Tibial nerve (tissue), 4 donors: Measurements from ENCODE around the gene ANAPC13. TPM values are rescaled to one million over a fixed set of nuclear protein-coding genes. Genes with fewer than 3 reads are reported as not detected.
A peak's percentile ranks its signal among the peaks of the same experiment; 100 is the strongest.

Source experiments
- DNase-seq, 2 donors: peaks; one replicate each; pipeline ENCODE4 v3.0.0-alpha.2; 2019; ENCODE audit warnings: low spot score in 2 of 2
- H3K27ac ChIP-seq, 4 donors: fragments of 200-600 bp; sonication (generic) in 3 of 4; one replicate each; pipeline ENCODE4 v1.5.1; 2017 to 2019; ENCODE audit warnings: mild to moderate bottlenecking in 1 of 4
- H3K27me3 ChIP-seq, 2 donors: fragments of 200-600 bp; sonication (generic) in 1 of 2; one replicate each; pipeline versions ENCODE4 v1.5.1 to v1.6.0; 2017 to 2019
- H3K36me3 ChIP-seq, 3 donors: fragments of 200-600 bp; sonication (generic); one replicate each; pipeline ENCODE4 v1.5.1; 2018 to 2019
- H3K4me1 ChIP-seq, 4 donors: fragments of 200-600 bp; sonication (generic) in 3 of 4; one replicate each; pipeline ENCODE4 v1.5.1; 2017 to 2019
- H3K4me3 ChIP-seq, 4 donors: fragments of 200-600 bp; sonication (generic) in 3 of 4; one replicate each; pipeline ENCODE4 v1.5.1; 2017 to 2019; ENCODE audit warnings: mild to moderate bottlenecking in 1 of 4, moderate library complexity in 1 of 4
- H3K9me3 ChIP-seq, 4 donors: fragments of 200-600 bp; sonication (generic) in 3 of 4; one replicate each; pipeline ENCODE4 v1.5.1; 2017 to 2019
- EP300 ChIP-seq, 2 donors: sonication (generic); formaldehyde crosslinking; IDR thresholded peaks; one replicate each; pipeline ENCODE4 v1.6.1; 2017; ENCODE audit warnings: antibody characterized with exemption in 2 of 2, mild to moderate bottlenecking in 1 of 2
- POLR2A ChIP-seq, 2 donors: fragments of 450-650 bp; IDR thresholded peaks; one replicate each; pipeline ENCODE4 v1.6.1; 2017; ENCODE audit warnings: antibody characterized with exemption in 2 of 2, mild to moderate bottlenecking in 2 of 2, moderate library complexity in 2 of 2
- WGBS, 2 donors: methylation state at CpG; one replicate each; pipeline ENCODE4 v1.1.5; 2018; 5-methylcytosine and 5-hydroxymethylcytosine counted together
- total RNA-seq, 4 donors: library from RNA; depleted of rRNA; stranded (reverse); fragments of >200 nt; gene quantifications; one replicate each; pipeline ENCODE4 v1.1.0, GENCODE V29; 2016
- TF ChIP-seq, protein P1 (sequence below), 5 experiments: fragments of 200-600 bp in 3 of 5; fragments of 450-650 bp in 2 of 5; sonication (generic) in 3 of 5; IDR thresholded peaks; one replicate each; pipeline ENCODE4 v1.5.1; 2016 to 2019; ENCODE audit warnings: antibody characterized with exemption in 5 of 5, mild to moderate bottlenecking in 3 of 5, moderate library complexity in 2 of 5

ANAPC13 gene
- total RNA-seq, 4 donors from 2014 or later: 32.7 to 56.8 (median 49.1) TPM

DNA sequence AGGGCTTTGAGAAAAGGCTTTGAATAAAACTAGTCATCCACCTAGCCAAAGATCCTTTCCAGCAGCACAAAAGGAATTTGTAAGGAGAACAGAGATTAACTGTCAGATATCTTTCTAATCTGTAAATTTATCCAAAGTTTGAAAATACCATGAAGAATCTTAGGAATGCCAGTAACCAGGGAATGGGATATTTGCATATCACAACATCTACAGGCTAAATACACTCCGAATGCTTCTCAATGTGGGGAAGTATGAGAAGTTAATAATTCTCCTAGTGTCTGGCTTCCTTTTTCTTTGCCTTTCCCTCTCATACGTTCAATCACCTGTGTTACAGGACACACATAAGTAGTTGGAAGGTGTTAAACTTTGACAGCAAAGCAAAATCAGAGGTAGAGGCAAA, 7.8 kb downstream of the ANAPC13 start:
- TF ChIP-seq, protein P1, sequence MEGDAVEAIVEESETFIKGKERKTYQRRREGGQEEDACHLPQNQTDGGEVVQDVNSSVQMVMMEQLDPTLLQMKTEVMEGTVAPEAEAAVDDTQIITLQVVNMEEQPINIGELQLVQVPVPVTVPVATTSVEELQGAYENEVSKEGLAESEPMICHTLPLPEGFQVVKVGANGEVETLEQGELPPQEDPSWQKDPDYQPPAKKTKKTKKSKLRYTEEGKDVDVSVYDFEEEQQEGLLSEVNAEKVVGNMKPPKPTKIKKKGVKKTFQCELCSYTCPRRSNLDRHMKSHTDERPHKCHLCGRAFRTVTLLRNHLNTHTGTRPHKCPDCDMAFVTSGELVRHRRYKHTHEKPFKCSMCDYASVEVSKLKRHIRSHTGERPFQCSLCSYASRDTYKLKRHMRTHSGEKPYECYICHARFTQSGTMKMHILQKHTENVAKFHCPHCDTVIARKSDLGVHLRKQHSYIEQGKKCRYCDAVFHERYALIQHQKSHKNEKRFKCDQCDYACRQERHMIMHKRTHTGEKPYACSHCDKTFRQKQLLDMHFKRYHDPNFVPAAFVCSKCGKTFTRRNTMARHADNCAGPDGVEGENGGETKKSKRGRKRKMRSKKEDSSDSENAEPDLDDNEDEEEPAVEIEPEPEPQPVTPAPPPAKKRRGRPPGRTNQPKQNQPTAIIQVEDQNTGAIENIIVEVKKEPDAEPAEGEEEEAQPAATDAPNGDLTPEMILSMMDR (IDR thresholded peaks at IDR 0.05): no peak
- TF ChIP-seq EP300 (IDR thresholded peaks at IDR 0.05) (no peak), POLR2A (IDR thresholded peaks at IDR 0.05) (no peak)
- H3K4me3 ChIP-seq: no peak overlapping the region
- H3K27me3 ChIP-seq: no peaks in the 10 kb centered on the region
- H3K4me1 ChIP-seq: peaks cover 0 to 38% (median 4%) of the 10 kb centered on the region in 4 donors
- no peaks in the 10 kb centered on the region for H3K9me3 ChIP-seq
- DNase-seq: no peak
- 39 to 48% methylated on average over 2 of the region's 2 CpGs for WGBS, 2 donors
- H3K27ac ChIP-seq: peak overlapping the region in 1 of 4 donors; percentile 50
- H3K36me3 ChIP-seq: peaks cover 0 to 69% (median 9%) of the 10 kb centered on the region in 3 donors

GRCh38 chr3:134477002-134477401, 8.8 kb downstream of the ANAPC13 start:
- Histone ChIP-seq H3K4me1 (peaks cover 0 to 42% (median 4%) of the 10 kb centered on the region in 4 donors), H3K4me3 (no peak overlapping the region), H3K36me3 (peaks cover 0 to 62% (median 4%) of the 10 kb centered on the region in 3 donors), H3K27me3 (no peaks in the 10 kb centered on the region), H3K9me3 (no peaks in the 10 kb centered on the region), H3K27ac (peak overlapping the region in 2 of 4 donors; percentile 50 to 53)
- TF ChIP-seq EP300 (IDR thresholded peaks at IDR 0.05): no peak
- no peak for TF ChIP-seq POLR2A (IDR thresholded peaks at IDR 0.05)
- TF ChIP-seq, protein P1 (IDR thresholded peaks at IDR 0.05): no peak
- DNase-seq: no peak
- 67 to 75% methylated on average over 6 of the region's 6 CpGs for WGBS, 2 donors

DNA sequence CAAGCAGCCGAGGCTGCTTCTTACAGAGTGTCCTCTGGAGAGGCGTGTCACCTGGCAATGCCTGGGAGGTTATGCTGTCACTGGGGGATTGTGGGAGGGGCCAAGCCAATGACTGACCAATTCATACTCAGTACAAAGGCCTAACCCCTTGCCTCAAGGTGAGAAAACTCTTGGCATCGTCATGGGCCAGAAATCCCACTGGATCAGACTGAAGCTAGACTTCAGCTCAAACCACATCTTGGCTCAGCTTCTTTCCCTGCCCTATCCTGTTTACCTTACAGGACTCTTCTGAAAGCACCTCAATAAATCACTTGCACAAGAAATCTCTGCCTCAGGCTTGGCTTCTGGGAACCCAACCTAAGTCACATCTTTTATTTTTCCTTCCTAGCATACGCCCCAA, 9.5 kb downstream of the ANAPC13 start:
- H3K4me1 ChIP-seq: peaks cover 0 to 49% (median 4%) of the 10 kb centered on the region in 4 donors
- no peaks in the 10 kb centered on the region for H3K9me3 ChIP-seq
- no peaks in the 10 kb centered on the region for H3K27me3 ChIP-seq
- 48 to 53% methylated on average over 4 of the region's 4 CpGs for WGBS, 2 donors
- TF ChIP-seq, protein P1 (IDR thresholded peaks at IDR 0.05): no peak
- no peak for TF ChIP-seq POLR2A (IDR thresholded peaks at IDR 0.05)
- TF ChIP-seq EP300 (IDR thresholded peaks at IDR 0.05): no peak
- peaks cover 0 to 55% (median 0%) of the 10 kb centered on the region in 3 donors for H3K36me3 ChIP-seq
- no peak overlapping the region for H3K4me3 ChIP-seq
- peak overlapping the region in 2 of 4 donors; percentile 50 to 53 for H3K27ac ChIP-seq
- DNase-seq: no peak

DNA sequence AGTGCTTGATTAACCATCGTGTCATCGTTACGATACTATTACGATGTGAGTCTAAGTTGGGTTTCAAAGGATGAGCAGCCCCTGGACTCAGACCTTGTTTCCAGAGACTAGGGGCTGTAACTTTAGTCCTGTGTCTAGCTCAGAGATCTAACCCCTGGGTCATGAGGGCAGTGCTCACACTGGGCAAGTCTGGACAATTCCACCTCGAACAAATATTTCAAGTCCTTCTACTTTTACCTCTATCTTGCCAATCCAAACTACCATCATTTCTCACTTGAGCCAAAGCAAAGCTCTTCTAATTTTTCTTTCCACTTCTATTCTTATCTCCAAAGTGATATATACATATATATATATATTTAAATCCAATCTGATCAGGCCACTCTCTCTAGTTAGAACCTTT, 10.8 kb downstream of the ANAPC13 start:
- Histone ChIP-seq H3K9me3 (no peaks in the 10 kb centered on the region), H3K4me1 (peaks cover 0 to 51% (median 4%) of the 10 kb centered on the region in 4 donors), H3K27me3 (no peaks in the 10 kb centered on the region), H3K4me3 (no peak overlapping the region), H3K36me3 (peaks cover 0 to 42% (median 0%) of the 10 kb centered on the region in 3 donors), H3K27ac (no peak overlapping the region)
- peak in 1 of 2 donors; percentile 3 for DNase-seq
- TF ChIP-seq, protein P1 (IDR thresholded peaks at IDR 0.05): no peak
- TF ChIP-seq POLR2A (IDR thresholded peaks at IDR 0.05): no peak
- no peak for TF ChIP-seq EP300 (IDR thresholded peaks at IDR 0.05)
- 80 to 81% methylated on average over 5 of the region's 5 CpGs for WGBS, 2 donors

DNA sequence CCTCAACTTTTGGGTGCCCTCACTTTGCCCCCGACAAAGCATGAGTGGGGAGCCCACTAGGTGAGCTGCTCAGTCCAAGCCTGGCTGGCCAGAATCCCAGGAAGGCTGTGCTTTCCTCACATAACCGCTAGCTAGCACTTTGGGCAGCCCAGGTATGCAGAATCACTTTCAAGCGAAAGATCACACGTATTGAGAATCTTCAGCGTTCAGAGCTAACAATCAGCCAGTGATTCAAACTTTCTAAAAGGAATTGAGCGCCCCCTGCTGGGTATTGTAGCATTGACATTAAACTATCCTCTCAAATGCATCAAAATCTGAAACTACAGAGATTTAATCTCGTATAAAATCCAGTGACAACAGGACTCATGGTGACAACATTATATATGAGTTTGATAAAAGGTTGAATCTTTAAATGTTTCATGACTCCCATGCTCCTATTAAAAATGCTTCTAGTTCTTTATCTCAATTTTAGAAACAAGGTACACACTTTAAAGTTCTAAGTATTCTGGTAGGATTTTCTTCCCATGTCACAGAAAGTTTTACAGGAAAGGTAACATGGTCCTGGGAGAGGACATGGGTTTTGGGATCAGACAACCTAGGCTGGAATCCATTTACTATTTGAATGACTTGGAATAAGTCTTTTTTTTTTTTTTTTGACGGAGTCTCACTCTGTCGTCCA, 11.8 kb downstream of the ANAPC13 start:
- Histone ChIP-seq H3K36me3 (peaks cover 0 to 33% (median 0%) of the 10 kb centered on the region in 3 donors), H3K4me3 (no peak overlapping the region), H3K9me3 (no peaks in the 10 kb centered on the region), H3K4me1 (peaks cover 0 to 51% (median 4%) of the 10 kb centered on the region in 4 donors), H3K27ac (peak overlapping the region in 2 of 4 donors; percentile 21 to 58), H3K27me3 (no peaks in the 10 kb centered on the region)
- 20 to 23% methylated on average over 9 of the region's 9 CpGs for WGBS, 2 donors
- peak; percentile 76 to 97 for DNase-seq
- TF ChIP-seq POLR2A (IDR thresholded peaks at IDR 0.05) (no peak), EP300 (IDR thresholded peaks at IDR 0.05) (peak in 1 of 2 donors; percentile 44)
- TF ChIP-seq, protein P1 (IDR thresholded peaks at IDR 0.05): peak; percentile 69 to 91 (median 82)
